Astrocyte of the cerebellum (primary cell): ENCODE measurements around the gene MAP2K2.

Experiments
- DNase-seq: peaks from one replicate; pipeline ENCODE4 v3.0.0-alpha.2; 2011; ENCODE audit warnings: low read depth
- H3K4me3 ChIP-seq: 2 replicates; pipeline ENCODE4 v1.5.1; 2011; ENCODE audit warnings: mild to moderate bottlenecking, low read depth, low read length, moderate library complexity
- CTCF ChIP-seq: IDR thresholded peaks from 2 replicates; pipeline ENCODE4 v1.5.1; 2012; ENCODE audit warnings: low read length, low read depth, moderate library complexity, mild to moderate bottlenecking; ENCODE audit errors: missing control alignments
- in situ Hi-C: cut with HindIII; loops from 2 replicates; pipeline ENCODE4 v1.10.0; 2017; ENCODE audit warnings: low sequenced_read_pairs

MAP2K2 gene

GRCh38 chr19:4108767-4109625, 14.9 kb downstream of the MAP2K2 start:
- in situ Hi-C loops, result no loop called here
- no peak for TF ChIP-seq CTCF
- no peak for DNase-seq
- H3K4me3 ChIP-seq, result no peak overlapping the region

- in situ Hi-C loops, result no loop called here
- no peak for DNase-seq
- TF ChIP-seq CTCF, result no peak
- H3K4me3 ChIP-seq, result no peak overlapping the region
Measured at GRCh38 chr19:4103080-4103433, 20.9 kb downstream of the MAP2K2 start.

- in situ Hi-C loops, result no loop called here
- H3K4me3 ChIP-seq, result no peak overlapping the region
- no peak for DNase-seq
- TF ChIP-seq CTCF, result no peak
Measured at GRCh38 chr19:4102339-4103079, 21.4 kb downstream of the MAP2K2 start.

GRCh38 chr19:4101496-4101770, 22.5 kb downstream of the MAP2K2 start:
- in situ Hi-C loops, result no loop called here

GRCh38 chr19:4100647-4101495, 23.1 kb downstream of the MAP2K2 start:
- no peak for DNase-seq
- in situ Hi-C loops, result no loop called here
- TF ChIP-seq CTCF, result no peak
- H3K4me3 ChIP-seq, result no peak overlapping the region

More at GRCh38 chr19:4101496-4101770, 22.5 kb downstream of the MAP2K2 start:
- no peak overlapping the region for H3K4me3 ChIP-seq
- DNase-seq, result no peak
- TF ChIP-seq CTCF, result no peak

GRCh38 chr19:4099041-4099764, 24.7 kb downstream of the MAP2K2 start:
- in situ Hi-C loops, result no loop called here
- no peak for TF ChIP-seq CTCF
- DNase-seq, result no peak
- H3K4me3 ChIP-seq, result no peak overlapping the region
